ENCODE measurements around the gene TRIM21. TPM values are rescaled to one million over a fixed set of nuclear protein-coding genes. Genes with fewer than 3 reads are reported as not detected.
A peak's percentile ranks its signal among the peaks of the same experiment; 100 is the strongest.

The TRIM21 gene
- total RNA-seq, 4 donors from 2014 or later, result 23.6 to 40.4 (median 24.8) TPM

DNA sequence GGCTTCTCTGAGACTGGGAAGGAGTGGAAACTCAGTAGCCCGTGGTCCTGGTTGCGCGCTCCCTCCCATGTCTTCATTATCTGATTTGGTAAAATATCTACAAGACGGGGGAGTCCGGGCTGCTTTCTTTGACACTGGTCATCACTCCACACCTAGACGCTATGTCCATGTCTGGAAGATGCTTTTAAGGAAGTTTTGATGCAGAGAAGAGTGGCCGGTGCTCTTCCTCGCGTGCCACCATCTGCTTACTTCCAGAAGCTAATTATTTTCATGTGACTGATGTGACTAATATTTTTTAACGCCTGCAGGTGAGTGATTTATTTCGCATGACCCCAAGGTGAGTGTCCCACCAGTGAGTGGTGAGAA lies 339 bp upstream of the TRIM21 start:
- Histone ChIP-seq H3K27ac (peak overlapping the region in 1 of 4 donors; percentile 88), H3K9me3 (no peaks in the 10 kb centered on the region), H3K36me3 (peaks cover 0 to 16% (median 6%) of the 10 kb centered on the region in 4 donors), H3K27me3 (no peaks in the 10 kb centered on the region), H3K4me3 (peak overlapping the region in 3 of 4 donors; percentile 69 to 91 (median 80)), H3K4me1 (peaks cover 0 to 17% (median 3%) of the 10 kb centered on the region in 4 donors)
- TF ChIP-seq EP300 (IDR thresholded peaks at IDR 0.05; ENCODE audit: low read depth) (no peak), POLR2A (IDR thresholded peaks at IDR 0.05) (no peak), POLR2AphosphoS5 (IDR thresholded peaks at IDR 0.05) (no peak)
- TF ChIP-seq, protein P1, sequence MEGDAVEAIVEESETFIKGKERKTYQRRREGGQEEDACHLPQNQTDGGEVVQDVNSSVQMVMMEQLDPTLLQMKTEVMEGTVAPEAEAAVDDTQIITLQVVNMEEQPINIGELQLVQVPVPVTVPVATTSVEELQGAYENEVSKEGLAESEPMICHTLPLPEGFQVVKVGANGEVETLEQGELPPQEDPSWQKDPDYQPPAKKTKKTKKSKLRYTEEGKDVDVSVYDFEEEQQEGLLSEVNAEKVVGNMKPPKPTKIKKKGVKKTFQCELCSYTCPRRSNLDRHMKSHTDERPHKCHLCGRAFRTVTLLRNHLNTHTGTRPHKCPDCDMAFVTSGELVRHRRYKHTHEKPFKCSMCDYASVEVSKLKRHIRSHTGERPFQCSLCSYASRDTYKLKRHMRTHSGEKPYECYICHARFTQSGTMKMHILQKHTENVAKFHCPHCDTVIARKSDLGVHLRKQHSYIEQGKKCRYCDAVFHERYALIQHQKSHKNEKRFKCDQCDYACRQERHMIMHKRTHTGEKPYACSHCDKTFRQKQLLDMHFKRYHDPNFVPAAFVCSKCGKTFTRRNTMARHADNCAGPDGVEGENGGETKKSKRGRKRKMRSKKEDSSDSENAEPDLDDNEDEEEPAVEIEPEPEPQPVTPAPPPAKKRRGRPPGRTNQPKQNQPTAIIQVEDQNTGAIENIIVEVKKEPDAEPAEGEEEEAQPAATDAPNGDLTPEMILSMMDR (IDR thresholded peaks at IDR 0.05), result no peak
- in situ Hi-C loops (cut with MboI; ENCODE audit: low pct_ligation_motif_present in 1 of 4, low pct_unique_long_range_greater_than_20kb in 1 of 4, low sequenced_read_pairs in 3 of 4), result no loop called here
- WGBS, 2 donors (ENCODE audit: low coverage in 1 of 2), result 28 to 63% methylated on average over 3 to 11 of the region's 11 CpGs
- intact Hi-C loops (cut with DNase I; ENCODE audit: low total_unique reads), result no loop called here
- no peak for DNase-seq

DNA sequence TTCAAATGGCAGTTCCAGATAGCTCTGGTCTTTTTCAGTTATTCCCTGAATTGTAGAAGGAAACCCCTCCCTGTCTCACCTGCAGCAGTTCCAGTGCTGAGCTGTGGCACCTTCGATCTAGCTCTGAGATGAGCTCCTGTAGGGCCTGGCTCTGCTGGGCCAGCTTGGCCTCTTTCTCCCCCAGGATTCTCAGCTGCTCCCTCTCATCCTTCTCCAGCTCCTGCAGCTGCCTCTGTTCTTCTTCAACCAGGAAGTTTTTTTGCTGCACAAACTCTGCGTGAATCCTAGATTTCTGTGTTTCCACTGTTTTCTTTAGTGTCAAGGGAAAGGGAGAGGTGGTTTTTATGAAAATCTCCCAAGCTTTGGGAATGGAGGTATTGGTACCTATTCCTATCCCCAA lies 5.3 kb downstream of the TRIM21 start:
- Histone ChIP-seq H3K36me3 (peaks cover 0 to 37% (median 15%) of the 10 kb centered on the region in 4 donors), H3K4me3 (no peak overlapping the region), H3K9me3 (no peaks in the 10 kb centered on the region), H3K27ac (no peak overlapping the region), H3K4me1 (peaks cover 0 to 14% (median 3%) of the 10 kb centered on the region in 4 donors), H3K27me3 (no peaks in the 10 kb centered on the region)
- in situ Hi-C loops (cut with MboI; ENCODE audit: low pct_ligation_motif_present in 1 of 4, low pct_unique_long_range_greater_than_20kb in 1 of 4, low sequenced_read_pairs in 3 of 4) (no loop called here), intact Hi-C loops (cut with DNase I; ENCODE audit: low total_unique reads) (no loop called here)
- WGBS, 2 donors (ENCODE audit: low coverage in 1 of 2), result 92% methylated on average over 2 of the region's 2 CpGs; no CpG with 5 or more reads in 1 of the 2 donors
- no peak for DNase-seq
- TF ChIP-seq, protein P1 (IDR thresholded peaks at IDR 0.05), result no peak
- TF ChIP-seq POLR2A (IDR thresholded peaks at IDR 0.05) (no peak), EP300 (IDR thresholded peaks at IDR 0.05; ENCODE audit: low read depth) (no peak)

DNA sequence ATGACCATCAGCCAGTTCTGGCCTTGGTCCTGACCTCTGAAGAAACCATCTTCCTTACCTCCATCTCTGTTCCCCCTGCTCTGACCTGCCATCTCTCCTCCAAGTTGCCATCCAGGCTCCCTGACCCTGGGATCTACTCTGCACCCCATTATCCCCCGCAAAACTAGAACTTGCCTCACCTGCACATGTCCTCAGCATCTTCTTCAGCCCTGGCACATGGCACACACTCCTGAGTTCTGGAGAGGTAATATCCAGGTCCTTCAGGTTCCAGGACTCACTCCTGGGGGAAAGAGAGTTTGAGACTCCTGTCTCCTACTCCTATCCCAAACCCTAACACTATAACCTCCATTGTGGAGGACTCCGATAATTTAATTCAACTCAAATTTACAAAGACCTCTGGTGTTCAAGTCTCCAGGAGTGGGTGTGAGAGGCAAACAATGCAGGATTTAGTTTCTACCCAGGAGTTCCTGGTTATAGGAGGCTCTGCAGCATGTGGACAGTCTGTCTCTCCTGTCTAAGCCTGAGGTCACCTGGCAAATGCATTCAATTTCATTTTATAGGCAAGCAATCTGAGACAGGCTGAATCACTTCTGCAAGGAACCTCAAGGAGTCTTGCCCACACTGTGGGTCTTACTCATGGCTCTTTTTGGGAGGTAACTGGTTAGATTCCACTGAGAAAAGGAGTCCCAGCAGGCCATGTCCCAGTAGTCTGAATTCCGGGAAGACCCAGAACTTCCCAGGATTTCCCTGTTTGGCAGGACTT lies 7.3 kb downstream of the TRIM21 start:
- H3K27me3 ChIP-seq, result no peaks in the 10 kb centered on the region
- in situ Hi-C loops (cut with MboI; ENCODE audit: low pct_ligation_motif_present in 1 of 4, low pct_unique_long_range_greater_than_20kb in 1 of 4, low sequenced_read_pairs in 3 of 4) (no loop called here), intact Hi-C loops (cut with DNase I; ENCODE audit: low total_unique reads) (loop anchor here (1.0 kb wide), 1 partner anchor 34 kb away; no protein-coding TSS in a partner anchor)
- no peaks in the 10 kb centered on the region for H3K4me1 ChIP-seq
- no peak overlapping the region for H3K27ac ChIP-seq
- no peaks in the 10 kb centered on the region for H3K9me3 ChIP-seq
- TF ChIP-seq EP300 (IDR thresholded peaks at IDR 0.05; ENCODE audit: low read depth) (no peak), POLR2AphosphoS5 (IDR thresholded peaks at IDR 0.05) (no peak), POLR2A (IDR thresholded peaks at IDR 0.05) (no peak)
- TF ChIP-seq, protein P1 (IDR thresholded peaks at IDR 0.05), result no peak
- peaks cover 0 to 37% (median 15%) of the 10 kb centered on the region in 4 donors for H3K36me3 ChIP-seq
- WGBS, 2 donors (ENCODE audit: low coverage in 1 of 2), result 98 to 100% methylated on average over 2 to 3 of the region's 3 CpGs
- H3K4me3 ChIP-seq, result no peak overlapping the region
- DNase-seq, result no peak

DNA sequence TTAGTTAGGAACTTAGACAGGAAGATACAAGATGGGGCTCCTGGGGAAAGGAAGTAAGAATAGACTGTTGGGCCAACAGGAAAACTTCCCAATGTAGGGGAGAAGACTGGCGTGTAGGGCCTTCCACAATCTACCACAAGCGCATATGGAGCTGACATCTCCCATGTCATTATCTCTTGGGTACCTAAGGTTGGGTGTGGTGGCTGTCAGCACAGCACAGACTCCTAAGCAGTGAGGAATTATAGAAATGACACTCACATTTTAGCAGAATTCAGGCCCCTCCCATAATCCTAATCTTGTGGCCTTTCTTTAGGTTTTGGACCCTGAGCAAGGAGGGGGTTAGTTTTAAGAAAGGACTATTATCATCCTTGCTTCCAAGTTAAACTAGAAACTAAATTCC lies 11.6 kb downstream of the TRIM21 start:
- H3K9me3 ChIP-seq, result no peaks in the 10 kb centered on the region
- peaks cover 0 to 9% (median 3%) of the 10 kb centered on the region in 4 donors for H3K36me3 ChIP-seq
- intact Hi-C loops (cut with DNase I; ENCODE audit: low total_unique reads) (no loop called here), in situ Hi-C loops (cut with MboI; ENCODE audit: low pct_ligation_motif_present in 1 of 4, low pct_unique_long_range_greater_than_20kb in 1 of 4, low sequenced_read_pairs in 3 of 4) (no loop called here)
- H3K4me1 ChIP-seq, result no peaks in the 10 kb centered on the region
- no peak overlapping the region for H3K4me3 ChIP-seq
- TF ChIP-seq EP300 (IDR thresholded peaks at IDR 0.05; ENCODE audit: low read depth), result no peak
- no peak for TF ChIP-seq POLR2AphosphoS5 (IDR thresholded peaks at IDR 0.05)
- TF ChIP-seq, protein P1 (IDR thresholded peaks at IDR 0.05), result no peak
- no peak for TF ChIP-seq POLR2A (IDR thresholded peaks at IDR 0.05)
- WGBS, 2 donors (ENCODE audit: low coverage in 1 of 2), result 98% methylated on average over 2 of the region's 2 CpGs; no CpG with 5 or more reads in 1 of the 2 donors
- DNase-seq, result no peak
- no peak overlapping the region for H3K27ac ChIP-seq
- no peaks in the 10 kb centered on the region for H3K27me3 ChIP-seq
